Epidermal melanocyte (primary cell): ENCODE measurements around the gene RTL10.

Source experiments
- DNase-seq: peaks from one replicate; pipeline ENCODE4 v3.0.0; 2011; ENCODE audit warnings: low spot score; ENCODE audit not compliant: insufficient read length

The RTL10 gene

GRCh38 chr22:19810381-19811201 lies 44.1 kb downstream of the RTL10 start:
- no peak for DNase-seq

- DNase-seq, result no peak
These were observed 44.9 kb downstream of the RTL10 start for GRCh38 chr22:19809741-19810140.

- no peak for DNase-seq
These were observed 45.7 kb downstream of the RTL10 start for GRCh38 chr22:19808873-19809478.

- no peak for DNase-seq
These were observed 46.5 kb downstream of the RTL10 start for GRCh38 chr22:19807914-19808872.

GRCh38 chr22:19807161-19807913 lies 47.3 kb downstream of the RTL10 start:
- DNase-seq, result no peak

GRCh38 chr22:19806213-19807160 lies 48.2 kb downstream of the RTL10 start:
- no peak for DNase-seq

- no peak for DNase-seq
These were observed 48.9 kb downstream of the RTL10 start for GRCh38 chr22:19805821-19806212.
